H1 (cell line): Measurements from ENCODE around the gene TIFAB. TPM values are rescaled to one million over a fixed set of nuclear protein-coding genes. Genes with fewer than 3 reads are reported as not detected.

Experiments used
- ATF3 ChIP-seq: IDR thresholded peaks from 2 replicates; pipeline ENCODE4 v1.6.1; 2011; ENCODE audit warnings: low read depth, mild to moderate bottlenecking, low read length; ENCODE audit not compliant: insufficient read depth
- CBX5 ChIP-seq: fragments of 300-800, 300-1000 bp; sonication (generic); IDR thresholded peaks from 2 replicates; pipeline ENCODE4 v1.7.1; 2016; ENCODE audit warnings: antibody characterized with exemption, low read length, low read depth
- CHD7 ChIP-seq: fragments of 300-600 bp; sonication (generic); IDR thresholded peaks from 2 replicates; pipeline ENCODE4 v1.7.1; 2012; ENCODE audit warnings: low read length, moderate library complexity, mild to moderate bottlenecking, inconsistent platforms; ENCODE audit not compliant: insufficient replicate concordance
- CREB1 ChIP-seq: IDR thresholded peaks from 2 replicates; pipeline ENCODE4 v1.6.1; 2012; ENCODE audit warnings: inconsistent platforms
- EGR1 ChIP-seq: IDR thresholded peaks from 2 replicates; pipeline ENCODE4 v1.6.1; 2011; ENCODE audit warnings: low read depth, low read length, borderline replicate concordance
- JUN ChIP-seq: IDR thresholded peaks from 2 replicates; pipeline ENCODE4 v1.6.1; 2011; ENCODE audit warnings: low read depth, mild to moderate bottlenecking, improper control_type of control experiment, low read length
- KDM1A ChIP-seq: fragments of 200-600, 300-600 bp; sonication (generic); IDR thresholded peaks from 2 replicates; pipeline ENCODE4 v1.7.1; 2016; ENCODE audit warnings: mild to moderate bottlenecking, low read length, borderline replicate concordance
- MAFK ChIP-seq: IDR thresholded peaks from 2 replicates; pipeline ENCODE4 v1.6.1; 2012; ENCODE audit warnings: low read depth, mild to moderate bottlenecking, improper control_type of control experiment, low read length
- NANOG ChIP-seq: IDR thresholded peaks from 2 replicates; pipeline ENCODE4 v1.6.1; 2011; ENCODE audit warnings: low read length, low read depth, mild to moderate bottlenecking, inconsistent platforms; ENCODE audit not compliant: insufficient read depth, poor library complexity, severe bottlenecking
- PHF8 ChIP-seq: fragments of 200-600 bp; sonication (generic); conservative IDR thresholded peaks from 2 replicates; pipeline ENCODE4 v1.7.1; 2012; ENCODE audit warnings: low read depth, mild to moderate bottlenecking, inconsistent platforms, low read length, moderate library complexity
- polyA plus RNA-seq, 7 experiments: library from polyadenylated mRNA; depleted of rRNA in 3 of 7; stranded (reverse) in 5 of 7; unstranded in 2 of 7; fragments of >200 nt in 5 of 7; fragments of 200-250 nt in 2 of 7; gene quantifications; 1 replicate in 5 of 7; 2 replicates in 1 of 7; 4 replicates in 1 of 7; pipeline versions ENCODE4 v1.2.1 to v1.2.3, GENCODE V29; 2011 to 2013; ENCODE audit warnings: missing spikeins in 2 of 7, mixed read lengths in 2 of 7
- total RNA-seq: library from RNA; stranded (reverse); fragmentation: NEBNext Ultra II Directional; extraction: Animal tissue kit (Norgen Biotek cat#: 25700); gene quantifications from 2 replicates; pipeline ENCODE4 v1.2.1, GENCODE V29; 2021

TIFAB gene
- total and polyA plus RNA-seq, 2 of the 8 experiments (the other 6 are each of a cell fraction or from before 2014, with no cell fraction given), result not detected

GRCh38 chr5:135468541-135468940, 16.4 kb upstream of the TIFAB start (continued):
- TF ChIP-seq CHD7 (no peak), MAFK (no peak), PHF8 (no peak), CBX5 (no peak), CREB1 (no peak), KDM1A (no peak), JUN (no peak), NANOG (no peak), ATF3 (no peak), EGR1 (no peak)
